WTC11 (cell line): ENCODE results near the gene PARP12. TPM values are rescaled to one million over a fixed set of nuclear protein-coding genes. Genes with fewer than 3 reads are reported as not detected.

ENCODE experiments used
- ATAC-seq: fragments of 200-7000 bp; cut with Tn5 transposase; 2 replicates; pipeline ENCODE4 v1.10.0; 2021; ENCODE audit warnings: mild to moderate bottlenecking, moderate library complexity
- CTCF ChIA-PET: fragments of 300-600 bp; sonication (Branson Sonifier 250); formaldehyde crosslinking; loops from one replicate; lab custom pipeline; 2021; ENCODE audit warnings: antibody characterized with exemption; lab: Charles Lee
- POLR2A ChIA-PET: fragments of 350-600 bp; sonication (Branson Sonifier 250); formaldehyde crosslinking; loops from one replicate; lab custom pipeline; 2021; ENCODE audit warnings: antibody characterized with exemption; lab: Charles Lee
- DNase-seq: peaks from one replicate; pipeline ENCODE4 v3.0.0; 2021; ENCODE audit warnings: low spot score
- H3K27ac Mint-ChIP-seq: 2 replicates; pipeline ENCODE4 v1.8.0; 2021; ENCODE audit warnings: mixed read lengths
- H3K27me3 Mint-ChIP-seq: 2 replicates; pipeline ENCODE4 v1.8.0; 2021; ENCODE audit warnings: low read depth, mild to moderate bottlenecking, moderate library complexity, mixed read lengths
- H3K36me3 Mint-ChIP-seq: 2 replicates; pipeline ENCODE4 v1.8.0; 2021; ENCODE audit warnings: mixed read lengths
- H3K4me1 Mint-ChIP-seq: 2 replicates; pipeline ENCODE4 v1.8.0; 2022; ENCODE audit warnings: mixed read lengths
- H3K4me3 Mint-ChIP-seq: 2 replicates; pipeline ENCODE4 v1.8.0; 2021; ENCODE audit warnings: mild to moderate bottlenecking, moderate library complexity, mixed read lengths
- H3K9me3 Mint-ChIP-seq: 2 replicates; pipeline ENCODE4 v1.8.0; 2021; ENCODE audit warnings: mixed read lengths
- ATF2 ChIP-seq: sonication (generic); formaldehyde crosslinking; IDR thresholded peaks from 2 replicates; pipeline ENCODE4 v1.8.1; 2022; ENCODE audit warnings: low read depth, missing genetic modification reagents, borderline replicate concordance
- CDX4 ChIP-seq: fragments of 250-450 bp; sonication (Bioruptor Pico); IDR thresholded peaks from 2 replicates; pipeline ENCODE4 v1.9.0; 2021; ENCODE audit warnings: moderate library complexity, mild to moderate bottlenecking, inconsistent platforms, borderline replicate concordance
- ERG ChIP-seq: fragments of 250-450 bp; sonication (Bioruptor Pico); IDR thresholded peaks from 2 replicates; pipeline ENCODE4 v1.8.0; 2021; ENCODE audit warnings: mild to moderate bottlenecking
- ETV6 ChIP-seq: sonication (generic); formaldehyde crosslinking; IDR thresholded peaks from 2 replicates; pipeline ENCODE4 v1.8.1; 2022; ENCODE audit warnings: mild to moderate bottlenecking, missing genetic modification reagents
- FOXJ3 ChIP-seq: sonication (generic); formaldehyde crosslinking; IDR thresholded peaks from 2 replicates; pipeline ENCODE4 v1.9.0; 2021; ENCODE audit warnings: missing genetic modification reagents, mild to moderate bottlenecking, borderline replicate concordance
- FOXP1 ChIP-seq: sonication (generic); formaldehyde crosslinking; IDR thresholded peaks from 2 replicates; pipeline ENCODE4 v1.8.0; 2022; ENCODE audit warnings: missing genetic modification reagents, mild to moderate bottlenecking, moderate library complexity, borderline replicate concordance
- GABPB1 ChIP-seq: sonication (generic); formaldehyde crosslinking; IDR thresholded peaks from 2 replicates; pipeline ENCODE4 v1.8.1; 2023; ENCODE audit warnings: mild to moderate bottlenecking, missing genetic modification reagents
- GRHL2 ChIP-seq: fragments of 250-450 bp; sonication (Bioruptor Pico); IDR thresholded peaks from 2 replicates; pipeline ENCODE4 v1.8.0; 2022; ENCODE audit warnings: mild to moderate bottlenecking, moderate library complexity; ENCODE audit not compliant: insufficient replicate concordance, severe bottlenecking
- GTF2I ChIP-seq: fragments of 250-450 bp; sonication (Bioruptor Pico); conservative IDR thresholded peaks from 2 replicates; pipeline ENCODE4 v1.4.0; 2021; ENCODE audit warnings: mild to moderate bottlenecking
- IRF1 ChIP-seq: sonication (generic); formaldehyde crosslinking; IDR thresholded peaks from 2 replicates; pipeline ENCODE4 v1.8.0; 2023; ENCODE audit warnings: missing genetic modification reagents
- JAZF1 ChIP-seq: fragments of 250-450 bp; sonication (Bioruptor Pico); IDR thresholded peaks from 2 replicates; pipeline ENCODE4 v1.9.0; 2021; ENCODE audit warnings: moderate library complexity, mild to moderate bottlenecking, inconsistent platforms
- MAX ChIP-seq: sonication (generic); formaldehyde crosslinking; IDR thresholded peaks from 2 replicates; pipeline ENCODE4 v1.8.0; 2022; ENCODE audit warnings: mild to moderate bottlenecking, missing genetic modification reagents
- NFATC4 ChIP-seq: fragments of 250-450 bp; sonication (Bioruptor Pico); IDR thresholded peaks from 2 replicates; pipeline ENCODE4 v1.9.0; 2021; ENCODE audit warnings: mild to moderate bottlenecking
- NR3C1 ChIP-seq: sonication (generic); formaldehyde crosslinking; conservative IDR thresholded peaks from 2 replicates; pipeline ENCODE4 v1.8.1; 2023; ENCODE audit warnings: low read depth, mild to moderate bottlenecking, missing genetic modification reagents
- SMAD4 ChIP-seq: sonication (generic); formaldehyde crosslinking; IDR thresholded peaks from 2 replicates; pipeline ENCODE4 v1.8.0; 2022; ENCODE audit warnings: mild to moderate bottlenecking, missing genetic modification reagents
- STAT6 ChIP-seq: sonication (generic); formaldehyde crosslinking; conservative IDR thresholded peaks from 2 replicates; pipeline ENCODE4 v1.8.1; 2023; ENCODE audit warnings: mild to moderate bottlenecking, low read depth, missing genetic modification reagents, moderate library complexity
- USF1 ChIP-seq: sonication (generic); formaldehyde crosslinking; IDR thresholded peaks from 2 replicates; pipeline ENCODE4 v1.8.0; 2022; ENCODE audit warnings: mild to moderate bottlenecking, missing genetic modification reagents
- USF2 ChIP-seq: sonication (generic); formaldehyde crosslinking; IDR thresholded peaks from 2 replicates; pipeline ENCODE4 v1.8.1; 2023; ENCODE audit warnings: mild to moderate bottlenecking, missing genetic modification reagents, moderate library complexity
- ZNF121 ChIP-seq: sonication (generic); formaldehyde crosslinking; IDR thresholded peaks from 2 replicates; pipeline ENCODE4 v1.8.0; 2023; ENCODE audit warnings: missing genetic modification reagents
- ZNF671 ChIP-seq: fragments of 250-450 bp; sonication (Bioruptor Pico); IDR thresholded peaks from 2 replicates; pipeline ENCODE4 v1.8.0; 2021; ENCODE audit warnings: mild to moderate bottlenecking
- total RNA-seq: library from RNA; stranded (reverse); gene quantifications from 3 replicates; pipeline ENCODE4 v1.2.3, GENCODE V29; 2021

Gene PARP12
- total RNA-seq, 1 experiment from 2014 or later = 9.1 TPM

- TF ChIP-seq NFATC4 (CRISPR knock-in tag) (no peak), ATF2 (CRISPR knock-in tag) (no peak), ZNF121 (CRISPR knock-in tag) (no peak), MAX (CRISPR knock-in tag) (no peak), JAZF1 (no peak), ZNF671 (CRISPR knock-in tag) (no peak), IRF1 (no peak), STAT6 (CRISPR knock-in tag) (no peak), ERG (CRISPR knock-in tag) (no peak), SMAD4 (CRISPR knock-in tag) (no peak), GTF2I (CRISPR knock-in tag) (no peak), GABPB1 (CRISPR knock-in tag) (no peak), FOXJ3 (CRISPR knock-in tag) (no peak), GRHL2 (CRISPR knock-in tag) (no peak), USF2 (CRISPR knock-in tag) (no peak), USF1 (no peak), FOXP1 (CRISPR knock-in tag) (no peak), CDX4 (CRISPR knock-in tag) (no peak), ETV6 (CRISPR knock-in tag) (no peak), NR3C1 (CRISPR knock-in tag) (no peak)
Measured at GRCh38 chr7:140031364-140031763, 31.4 kb downstream of the PARP12 start.

More at GRCh38 chr7:140031364-140031763, 31.4 kb downstream of the PARP12 start:
- Mint-ChIP-seq H3K36me3 (peaks cover 9% of the 10 kb centered on the region; the same call in 1 of the 2 replicates), H3K4me3 (no peak overlapping the region), H3K27ac (no peak overlapping the region), H3K9me3 (peaks cover 4% of the 10 kb centered on the region; the same call in 1 of the 2 replicates), H3K4me1 (no peaks in the 10 kb centered on the region), H3K27me3 (no peaks in the 10 kb centered on the region)
- ChIA-PET POLR2A (no interaction called here), CTCF (no interaction called here)
- DNase-seq (no peak), ATAC-seq (no peak)
